Keratinocyte (primary cell): Measurements from ENCODE around the gene TNXB.

Experiments
- CTCF ChIP-seq, 3 experiments: IDR thresholded peaks in 1 of 3; conservative IDR thresholded peaks in 1 of 3; optimal IDR thresholded peaks in 1 of 3; 2 replicates in 2 of 3; 3 replicates in 1 of 3; pipeline versions ENCODE3 to v1.5.1; 2011; ENCODE audit warnings: low read length in 3 of 3, mild to moderate bottlenecking in 3 of 3, moderate library complexity in 2 of 3, control low read depth in 1 of 3, inconsistent platforms in 1 of 3; ENCODE audit not compliant: insufficient read depth in 2 of 3; ENCODE audit errors: extremely low read depth in 1 of 3
- EZH2 ChIP-seq: IDR thresholded peaks from one replicate; pipeline ENCODE4 v1.6.1; 2012; ENCODE audit warnings: inconsistent platforms, mild to moderate bottlenecking, low read length, moderate library complexity

- TF ChIP-seq CTCF (optimal IDR thresholded peaks at IDR 0.05 in 1 of 3, IDR thresholded peaks at IDR 0.05 in 1 of 3, conservative IDR thresholded peaks at IDR 0.05 in 1 of 3; ENCODE audit: extremely low read depth in 1 of 3, insufficient read depth in 2 of 3, low read length in 3 of 3) (no peak), EZH2 (no peak)
Observed at GRCh38 chr6:32107406-32107805, 1.7 kb downstream of the TNXB start.
